Keratinocyte (primary cell): ENCODE results near the gene DOCK1.

ENCODE experiments used
- CTCF ChIP-seq, 3 experiments: IDR thresholded peaks in 1 of 3; conservative IDR thresholded peaks in 1 of 3; optimal IDR thresholded peaks in 1 of 3; 2 replicates in 2 of 3; 3 replicates in 1 of 3; pipeline versions ENCODE3 to v1.5.1; 2011; ENCODE audit warnings: low read length in 3 of 3, mild to moderate bottlenecking in 3 of 3, moderate library complexity in 2 of 3, control low read depth in 1 of 3, inconsistent platforms in 1 of 3; ENCODE audit not compliant: insufficient read depth in 2 of 3; ENCODE audit errors: extremely low read depth in 1 of 3
- EZH2 ChIP-seq: IDR thresholded peaks from one replicate; pipeline ENCODE4 v1.6.1; 2012; ENCODE audit warnings: inconsistent platforms, mild to moderate bottlenecking, low read length, moderate library complexity

GRCh38 chr10:127402596-127403409, 497.6 kb downstream of the DOCK1 start:
- TF ChIP-seq EZH2 (no peak), CTCF (optimal IDR thresholded peaks at IDR 0.05 in 1 of 3, IDR thresholded peaks at IDR 0.05 in 1 of 3, conservative IDR thresholded peaks at IDR 0.05 in 1 of 3; ENCODE audit: extremely low read depth in 1 of 3, insufficient read depth in 2 of 3, low read length in 3 of 3) (no peak)
